Mammary epithelial cell (primary cell): ENCODE data around the gene TDP2.

ENCODE experiments used
- EZH2 ChIP-seq: IDR thresholded peaks from 2 replicates; pipeline ENCODE4 v1.6.1; 2012; ENCODE audit warnings: low read length, inconsistent platforms, borderline replicate concordance
- TF ChIP-seq, protein P1 (sequence below), 2 donors: IDR thresholded peaks in 1 of 2; conservative IDR thresholded peaks in 1 of 2; 2 replicates each; pipeline ENCODE4 v1.5.1; 2011 to 2012; ENCODE audit warnings: inconsistent platforms in 2 of 2, low read length in 2 of 2, mild to moderate bottlenecking in 2 of 2, control low read depth in 1 of 2, low read depth in 1 of 2; ENCODE audit not compliant: insufficient read depth in 1 of 2; ENCODE audit errors: extremely low read depth in 1 of 2

DNA sequence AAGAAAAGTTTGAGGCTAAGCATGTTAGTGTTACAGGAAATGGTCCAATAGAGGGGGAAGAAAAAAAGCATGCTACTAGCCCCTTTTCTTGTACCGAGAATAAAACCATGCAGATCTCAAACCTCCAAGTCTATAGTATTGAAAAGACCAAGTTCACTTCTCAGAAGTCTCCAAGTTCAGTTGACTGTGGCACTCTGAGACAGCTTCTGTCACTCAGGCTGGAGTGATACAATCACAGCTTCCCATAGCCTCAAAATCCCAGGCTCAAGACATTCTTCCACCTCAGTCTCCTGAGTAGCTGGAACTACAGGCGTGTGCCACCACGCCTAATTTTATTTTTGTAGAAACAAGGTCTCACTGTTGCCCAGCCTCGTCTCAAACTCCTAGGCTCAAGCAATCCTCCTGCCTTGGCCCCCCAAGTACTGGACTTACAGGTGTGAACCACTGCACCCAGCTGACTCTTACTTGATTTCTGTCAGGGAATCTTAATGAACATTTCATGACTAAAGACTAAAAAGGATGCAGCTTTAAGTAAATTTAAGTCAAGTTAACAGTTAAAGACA lies 36.1 kb upstream of the TDP2 start:
- TF ChIP-seq, protein P1, sequence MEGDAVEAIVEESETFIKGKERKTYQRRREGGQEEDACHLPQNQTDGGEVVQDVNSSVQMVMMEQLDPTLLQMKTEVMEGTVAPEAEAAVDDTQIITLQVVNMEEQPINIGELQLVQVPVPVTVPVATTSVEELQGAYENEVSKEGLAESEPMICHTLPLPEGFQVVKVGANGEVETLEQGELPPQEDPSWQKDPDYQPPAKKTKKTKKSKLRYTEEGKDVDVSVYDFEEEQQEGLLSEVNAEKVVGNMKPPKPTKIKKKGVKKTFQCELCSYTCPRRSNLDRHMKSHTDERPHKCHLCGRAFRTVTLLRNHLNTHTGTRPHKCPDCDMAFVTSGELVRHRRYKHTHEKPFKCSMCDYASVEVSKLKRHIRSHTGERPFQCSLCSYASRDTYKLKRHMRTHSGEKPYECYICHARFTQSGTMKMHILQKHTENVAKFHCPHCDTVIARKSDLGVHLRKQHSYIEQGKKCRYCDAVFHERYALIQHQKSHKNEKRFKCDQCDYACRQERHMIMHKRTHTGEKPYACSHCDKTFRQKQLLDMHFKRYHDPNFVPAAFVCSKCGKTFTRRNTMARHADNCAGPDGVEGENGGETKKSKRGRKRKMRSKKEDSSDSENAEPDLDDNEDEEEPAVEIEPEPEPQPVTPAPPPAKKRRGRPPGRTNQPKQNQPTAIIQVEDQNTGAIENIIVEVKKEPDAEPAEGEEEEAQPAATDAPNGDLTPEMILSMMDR (conservative IDR thresholded peaks at IDR 0.05 in 1 of 2, IDR thresholded peaks at IDR 0.05 in 1 of 2; ENCODE audit: extremely low read depth in 1 of 2, insufficient read depth in 1 of 2, low read depth in 1 of 2, low read length in 2 of 2): no peak
- no peak for TF ChIP-seq EZH2
